ENCODE data around the gene APOF. TPM values are rescaled to one million over a fixed set of nuclear protein-coding genes. Genes with fewer than 3 reads are reported as not detected.
A peak's percentile ranks its signal among the peaks of the same experiment; 100 is the strongest.

APOF gene
- total and polyA plus RNA-seq, 2 of the 8 experiments (the other 6 are each of a cell fraction or from before 2014, with no cell fraction given) = not detected

GRCh38 chr12:56359851-56360767 lies 2.5 kb downstream of the APOF start, which contains the start of gene STAT2:
Gene STAT2, minus strand, starts transcription at chr12:56360107. Its CDS starts 3,536 bp downstream, at chr12:56356571.
- H3K27me3 ChIP-seq (replicated peaks in 1 of 4; ENCODE audit: control insufficient read depth in 3 of 4, extremely low read depth in 1 of 4, insufficient read depth in 3 of 4, low read length in 3 of 4) = peaks cover 0 to 3% (median 0%) of the 10 kb centered on the region in 4 experiments; a peak in 1 of 7 replicates
- no peak within 1 kb of the TSS for H3K23ac ChIP-seq (ENCODE audit: insufficient read length)
- peak within 1 kb of the TSS; percentile 66 to 90 (median 70) for H3K9ac ChIP-seq (replicated peaks in 1 of 4; ENCODE audit: extremely low read depth in 1 of 4, low read depth in 3 of 4, low read length in 3 of 4)
- peak within 1 kb of the TSS; percentile 72 for H4K5ac ChIP-seq (ENCODE audit: insufficient read length, low read depth, low read length)
- ChIA-PET CTCF (ENCODE audit: partially characterized antibody) (interaction anchor here (0.6 to 3.4 kb wide), 18 partner anchors 9 to 138 kb away, joined by 3 to 24 read pairs (median 4); partner anchors contain the start of genes CNPY2, PAN2, RNF41 and SPRYD4), POLR2A (ENCODE audit: partially characterized antibody) (interaction anchor here (0.6 to 5.1 kb wide), 21 partner anchors 9 to 366 kb away, joined by 3 to 55 read pairs (median 4); partner anchors contain the start of genes CNPY2, COQ10A, IL23A and NACA)
- no peaks in the 10 kb centered on the region for H3K9me3 ChIP-seq (ENCODE audit: insufficient read depth in 2 of 2, low read depth in 1 of 2, low read length in 1 of 2)
- peak within 1 kb of the TSS; percentile 34 for H3K56ac ChIP-seq (replicated peaks; ENCODE audit: insufficient read length, low read depth, low read length)
- H3K79me2 ChIP-seq (ENCODE audit: control insufficient read depth in 1 of 2, insufficient read depth in 2 of 2, low read length in 2 of 2) = peaks cover 0 to 8% of the 10 kb centered on the region in 2 experiments; a peak in 1 of 4 replicates
- no peak within 1 kb of the TSS for H2BK20ac ChIP-seq (ENCODE audit: low read length)
- 1% methylated on average over 48 of the region's 54 CpGs; no CpG with 5 or more reads in 1 of the 2 experiments for WGBS, 2 experiments (ENCODE audit: extremely low coverage in 1 of 2, insufficient coverage in 1 of 2, insufficient read length in 1 of 2, insufficient replicate concordance in 2 of 2, low coverage in 1 of 2, low lambda C conversion rate in 2 of 2, missing lambda C conversion rate in 1 of 2)
- no peak within 1 kb of the TSS for H2BK120ac ChIP-seq (replicated peaks; ENCODE audit: low read depth, low read length)
- H4K20me1 ChIP-seq (replicated peaks in 1 of 2; ENCODE audit: control insufficient read depth in 1 of 2, insufficient read depth in 2 of 2, low read length in 2 of 2) = no peaks in the 10 kb centered on the region
- H3K4me3 ChIP-seq (ENCODE audit: extremely low read depth in 1 of 4, insufficient read depth in 2 of 4, low read depth in 3 of 4, low read length in 4 of 4) = peak within 1 kb of the TSS; percentile 78 to 88 (median 84)
- no peaks in the 10 kb centered on the region for H3K79me1 ChIP-seq (ENCODE audit: low read depth, low read length)
- no peak within 1 kb of the TSS; the same call in 1 of the 2 replicates for H3K18ac ChIP-seq (ENCODE audit: extremely low read depth, low read length)
- peak; percentile 98 to 99 for DNase-seq (ENCODE audit: low read depth in 1 of 2, low spot score in 2 of 2)
- H2AFZ ChIP-seq (ENCODE audit: low read length) = 0 out of 2 replicates have a peak within 1 kb of the TSS, but pooled peaks have one; percentile 24
- H3K23me2 ChIP-seq (ENCODE audit: low read depth, low read length) = no peaks in the 10 kb centered on the region
- 0 out of 2 replicates have a peak within 1 kb of the TSS, but pooled peaks have one; percentile 4 for H2AK5ac ChIP-seq (ENCODE audit: low read depth, low read length)
- peak; percentile 87 for FAIRE-seq
- peak within 1 kb of the TSS; percentile 70 for H3K27ac ChIP-seq (ENCODE audit: low read depth, low read length)
- H4K8ac ChIP-seq (ENCODE audit: extremely low read depth, insufficient read depth, low read length) = peak within 1 kb of the TSS; percentile 87; the same call in 1 of the 2 replicates
- no peak within 1 kb of the TSS for H4K91ac ChIP-seq (replicated peaks; ENCODE audit: insufficient read length, low read length)
- H3K4me2 ChIP-seq (ENCODE audit: insufficient read depth in 1 of 2, low read depth in 2 of 2, low read length in 2 of 2) = peak within 1 kb of the TSS; percentile 51 to 66
- peaks cover 2 to 16% (median 8%) of the 10 kb centered on the region in 4 experiments; a peak in 6 of 8 replicates for H3K36me3 ChIP-seq (ENCODE audit: control insufficient read depth in 2 of 4, insufficient read depth in 4 of 4, low read length in 3 of 4)
- no peak within 1 kb of the TSS for H3K4ac ChIP-seq (replicated peaks; ENCODE audit: insufficient read length, low read depth, low read length)
- H2BK5ac ChIP-seq (ENCODE audit: low read depth, low read length) = peak within 1 kb of the TSS; percentile 77; the same call in 1 of the 2 replicates
- peak within 1 kb of the TSS; percentile 55; the same call in 1 of the 2 replicates for H2BK12ac ChIP-seq (ENCODE audit: low read depth, low read length)
- H2BK15ac ChIP-seq (ENCODE audit: low read length) = no peak within 1 kb of the TSS
- no peak within 1 kb of the TSS for H3K14ac ChIP-seq (ENCODE audit: insufficient read length)
- H3K4me1 ChIP-seq (replicated peaks in 1 of 4; ENCODE audit: control insufficient read depth in 3 of 4, insufficient read depth in 4 of 4, low read length in 3 of 4) = peaks cover 0 to 5% (median 2%) of the 10 kb centered on the region in 4 experiments; a peak in 4 of 7 replicates
- TF ChIP-seq TAF1 (IDR thresholded peaks at IDR 0.05; ENCODE audit: low read depth, low read length) (peak; percentile 75), RAD21 (IDR thresholded peaks at IDR 0.05 in 1 of 2, conservative IDR thresholded peaks at IDR 0.05 in 1 of 2; ENCODE audit: low read depth in 2 of 2, low read length in 2 of 2) (no peak), HDAC2 (IDR thresholded peaks at IDR 0.05; ENCODE audit: borderline replicate concordance in 1 of 2, low read depth in 2 of 2, low read length in 2 of 2) (peak in 1 of 2 experiments; percentile 18; a peak in 1 of 4 replicates), SIX5 (IDR thresholded peaks at IDR 0.05; ENCODE audit: low read depth, low read length) (no peak), RFX5 (IDR thresholded peaks at IDR 0.05; ENCODE audit: borderline replicate concordance, low read depth, low read length) (no peak), KDM5A (IDR thresholded peaks at IDR 0.05; ENCODE audit: low read length) (no peak), CBX5 (IDR thresholded peaks at IDR 0.05; ENCODE audit: low read depth, low read length) (no peak), POU5F1 (IDR thresholded peaks at IDR 0.05; ENCODE audit: low read depth, low read length) (no peak), GTF2F1 (IDR thresholded peaks at IDR 0.05; ENCODE audit: borderline replicate concordance, low read depth, low read length) (no peak)
